ENCODE results near the gene TSKS.

GRCh38 chr19:49690079-49690655 is 72.9 kb downstream of the TSKS start:
- TF ChIP-seq CTCF (optimal IDR thresholded peaks at IDR 0.05 in 1 of 3, IDR thresholded peaks at IDR 0.05 in 1 of 3, conservative IDR thresholded peaks at IDR 0.05 in 1 of 3; ENCODE audit: extremely low read depth in 1 of 3, insufficient read depth in 2 of 3, low read length in 3 of 3) (no peak), EZH2 (IDR thresholded peaks at IDR 0.05; ENCODE audit: low read length) (no peak)
